ENCODE measurements around the gene RAD51B.
"Not testable (repeated sequence)": the region's sequence is repeated elsewhere in the genome, so short reads cannot be mapped to it uniquely, and the experiment has no call there.

RAD51B gene

DNA sequence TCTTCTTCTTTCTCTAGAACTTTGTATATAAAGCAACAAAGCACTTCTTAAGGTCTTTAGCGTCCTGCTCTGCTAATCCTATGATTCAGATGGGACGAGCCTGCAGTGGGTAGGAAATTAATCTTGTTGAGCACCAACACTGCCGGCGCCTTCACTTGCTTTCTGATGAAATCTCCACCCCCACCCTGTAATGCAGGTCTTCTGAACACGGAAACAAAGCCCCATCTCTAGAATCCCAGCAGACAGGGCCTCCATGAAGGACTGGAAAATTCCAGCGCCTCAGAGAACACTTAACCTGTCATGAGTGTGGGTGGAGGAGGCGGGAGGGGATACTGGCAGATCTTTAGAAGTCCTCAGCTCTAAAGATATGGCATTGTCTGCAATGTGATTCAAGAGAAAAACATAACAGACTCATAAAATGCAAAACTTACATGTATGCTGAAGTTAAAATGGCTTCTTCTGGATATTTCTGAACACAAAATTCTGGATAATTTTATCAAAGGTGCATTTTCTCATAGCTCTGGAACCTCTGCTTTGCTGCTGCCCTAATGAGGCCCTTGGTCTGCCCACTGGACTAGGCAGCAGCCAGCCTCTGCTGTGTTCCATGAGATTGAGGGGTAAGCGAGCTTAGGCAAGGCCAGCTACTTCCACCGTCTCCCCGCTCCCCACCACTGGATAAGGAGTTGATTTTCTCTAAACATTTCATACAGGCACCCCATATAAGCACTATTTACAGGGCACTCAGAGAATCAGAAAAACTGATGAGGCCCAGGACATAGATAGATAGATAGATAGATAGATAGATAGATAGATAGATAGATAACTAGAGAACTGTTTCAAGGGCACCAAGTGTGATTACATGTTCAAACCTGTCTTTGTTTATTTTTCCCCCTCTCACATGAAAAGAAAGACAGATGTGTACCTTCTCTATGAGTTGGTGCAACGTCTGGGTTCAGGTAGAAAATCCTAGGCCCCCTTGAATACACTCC, 930.2 kb downstream of the RAD51B start:
- no peak for DNase-seq

DNA sequence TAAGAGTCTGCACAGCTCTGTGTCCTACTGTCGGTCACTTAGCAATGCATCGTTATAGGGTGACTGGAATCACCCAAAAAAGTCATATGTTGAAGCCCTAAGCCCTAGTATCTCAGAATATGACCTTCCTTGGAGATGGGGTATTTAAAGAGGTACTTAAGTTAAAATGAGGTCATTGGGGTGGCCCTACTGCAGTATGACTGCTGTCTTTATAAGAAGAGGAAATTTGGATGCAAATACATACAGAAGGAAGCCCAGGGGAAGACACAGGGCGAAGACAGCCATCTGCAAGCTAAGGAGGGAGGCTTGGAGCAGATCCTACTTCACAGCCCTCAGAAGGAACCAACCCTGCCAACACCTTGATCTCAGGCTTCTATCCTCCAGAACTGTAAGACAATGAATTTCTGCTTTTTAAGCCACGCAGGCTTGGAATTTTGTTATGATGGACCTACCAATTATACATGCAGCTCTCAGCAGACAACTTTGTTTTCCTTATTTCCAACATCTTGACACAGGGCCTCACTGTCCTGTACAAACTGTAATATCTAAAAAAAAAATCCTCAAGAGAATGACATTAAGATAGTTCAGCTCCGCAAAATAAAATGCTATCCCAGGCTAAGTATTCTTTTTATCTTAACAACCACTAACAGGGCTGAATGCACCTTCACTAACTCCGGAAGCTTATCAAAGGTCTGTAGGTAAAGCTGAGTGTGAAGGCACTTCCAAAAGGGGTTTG, 932.9 kb downstream of the RAD51B start:
- DNase-seq, result no peak

DNA sequence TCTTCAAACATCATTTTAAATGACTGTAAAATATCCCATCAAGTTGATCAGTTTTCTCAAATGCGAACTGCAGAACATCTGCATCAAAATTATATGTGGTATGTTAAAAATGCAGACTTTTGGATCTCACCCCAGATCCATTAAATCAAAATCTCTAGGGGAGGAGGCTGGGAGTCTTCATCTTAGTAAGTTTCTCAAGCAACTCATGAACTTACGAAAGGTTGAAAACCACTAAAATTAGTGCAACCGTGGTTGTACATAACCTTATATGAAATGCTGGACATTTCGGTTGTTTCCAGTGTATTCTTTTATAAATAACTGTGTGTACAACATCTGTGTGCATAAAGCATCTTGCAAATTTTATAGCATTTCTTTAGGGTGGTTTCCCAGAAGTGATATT, 934.1 kb downstream of the RAD51B start:
- no peak for DNase-seq

DNA sequence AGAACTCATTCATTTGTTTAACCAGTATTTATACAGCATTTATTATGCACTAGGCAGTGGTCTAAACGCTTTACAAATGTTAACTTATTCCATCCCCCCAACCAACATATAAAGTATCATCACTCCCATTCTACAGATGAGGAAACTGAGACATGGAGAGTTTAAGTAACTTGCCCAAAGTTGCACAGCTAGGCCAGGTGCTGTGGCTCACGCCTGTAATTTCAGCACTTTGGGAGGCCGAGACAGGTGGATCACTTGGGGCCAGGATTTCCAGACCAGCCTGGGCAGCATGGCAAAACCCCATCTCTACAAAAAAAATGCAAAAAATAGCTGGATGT, 935.4 kb downstream of the RAD51B start:
- DNase-seq, result no peak

DNA sequence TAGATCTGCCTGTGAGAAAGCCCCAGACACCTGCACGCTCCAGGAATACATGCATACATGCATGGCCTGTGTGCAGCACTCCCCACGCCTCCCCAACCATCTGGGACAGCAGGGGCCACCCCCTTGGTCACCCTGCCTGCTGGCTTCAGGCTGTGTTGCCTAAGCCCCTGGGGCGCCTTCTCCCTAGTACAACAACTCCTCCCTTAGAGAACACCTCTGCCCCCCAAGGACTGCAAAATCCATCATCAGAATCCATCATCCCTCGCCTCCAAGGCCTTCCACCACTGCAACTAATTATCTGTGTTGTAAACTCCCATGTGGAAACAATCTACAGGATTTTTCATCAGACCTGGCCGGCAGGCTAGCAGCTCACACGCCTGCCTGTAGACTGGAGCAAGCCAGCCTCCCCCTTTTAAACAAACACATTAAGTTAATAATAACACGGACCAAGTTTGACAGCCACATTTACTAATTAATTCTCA, 936.5 kb downstream of the RAD51B start:
- DNase-seq, result peak; percentile 46

DNA sequence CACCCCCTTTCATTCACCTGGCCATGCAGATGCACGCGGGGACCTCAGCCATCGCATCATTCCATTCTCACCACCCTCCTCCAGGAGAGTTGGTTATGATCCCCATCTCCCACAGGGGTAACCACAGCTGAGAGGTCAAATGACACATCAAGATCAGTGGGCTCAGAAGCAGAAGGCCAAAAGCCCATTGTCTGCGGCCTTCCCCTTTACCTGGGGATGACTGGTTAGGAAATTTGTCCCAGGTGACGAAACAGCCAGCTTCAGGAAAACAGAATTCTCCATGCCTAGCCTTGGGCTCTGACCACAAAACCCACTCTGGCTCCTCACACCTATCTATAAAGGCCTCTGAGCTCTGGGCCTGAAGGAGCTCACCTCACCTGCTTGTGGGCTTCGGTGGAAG, 937.2 kb downstream of the RAD51B start:
- no peak for DNase-seq

DNA sequence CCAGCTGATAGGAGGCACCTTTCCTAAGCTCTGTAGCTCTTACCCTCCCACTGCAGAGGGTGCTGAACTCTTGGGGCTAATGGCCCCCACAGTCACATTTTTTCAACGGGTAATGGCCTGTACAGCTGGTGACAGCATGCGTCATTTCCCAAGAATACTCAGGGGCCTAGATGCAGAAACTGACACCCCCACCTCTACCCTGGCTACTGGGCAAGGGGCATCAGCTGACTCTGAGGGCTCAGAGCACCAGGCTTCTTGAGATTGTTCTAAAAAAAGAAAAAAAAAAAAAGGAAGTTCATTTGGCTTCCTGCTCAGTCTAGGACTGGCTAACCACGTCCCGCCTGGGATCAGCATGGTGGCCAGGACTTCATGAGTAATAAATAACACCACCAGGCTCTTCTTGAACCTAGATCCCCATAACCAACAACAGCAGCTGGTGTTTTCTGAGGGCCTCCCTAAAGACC, 938.1 kb downstream of the RAD51B start:
- no peak for DNase-seq

DNA sequence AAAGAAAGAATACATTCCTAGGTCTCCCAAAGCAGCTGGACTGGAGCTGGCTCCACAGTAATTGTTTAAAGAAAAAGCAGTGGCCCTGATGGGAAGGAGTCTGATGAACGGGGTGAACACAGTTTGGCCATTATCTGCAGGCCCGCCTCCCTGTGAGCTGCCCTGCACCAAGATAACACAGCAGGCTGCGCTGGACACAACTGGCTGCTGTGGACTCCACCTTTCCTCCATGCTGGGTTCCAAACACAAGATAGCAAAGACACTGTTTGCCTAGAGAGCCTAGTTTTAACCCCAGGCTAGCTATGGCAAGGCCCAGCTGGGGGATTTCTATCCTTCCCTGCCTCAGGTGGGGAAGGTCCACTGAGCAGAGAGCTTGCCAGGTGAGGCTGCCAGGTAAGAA, 938.7 kb downstream of the RAD51B start:
- no peak for DNase-seq

DNA sequence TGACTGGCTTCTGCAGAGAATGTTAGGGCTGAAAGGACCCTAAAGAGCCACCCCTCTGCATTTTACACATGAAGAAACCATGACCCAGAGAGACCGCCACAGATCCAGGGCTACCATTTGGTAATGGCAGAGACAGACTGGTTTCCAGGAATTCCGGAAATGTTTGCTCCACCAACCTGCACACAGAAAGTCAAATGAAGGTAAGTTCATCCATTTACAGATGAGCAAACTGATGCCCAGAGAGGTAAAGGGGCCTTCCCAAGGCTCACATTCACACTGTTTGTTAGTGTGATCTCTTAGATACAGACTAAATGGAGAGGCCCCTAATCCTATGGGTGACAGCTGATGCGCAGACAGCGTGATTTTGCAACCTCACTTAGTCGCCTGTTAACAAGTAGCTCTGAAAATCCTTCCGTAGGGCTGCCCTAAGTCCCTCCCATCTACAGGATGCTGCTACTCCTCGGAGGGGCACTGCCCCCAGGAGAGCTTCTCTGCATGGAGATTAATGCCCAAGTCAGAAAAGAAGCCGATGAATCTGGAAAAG, 939.5 kb downstream of the RAD51B start:
- no peak for DNase-seq

DNA sequence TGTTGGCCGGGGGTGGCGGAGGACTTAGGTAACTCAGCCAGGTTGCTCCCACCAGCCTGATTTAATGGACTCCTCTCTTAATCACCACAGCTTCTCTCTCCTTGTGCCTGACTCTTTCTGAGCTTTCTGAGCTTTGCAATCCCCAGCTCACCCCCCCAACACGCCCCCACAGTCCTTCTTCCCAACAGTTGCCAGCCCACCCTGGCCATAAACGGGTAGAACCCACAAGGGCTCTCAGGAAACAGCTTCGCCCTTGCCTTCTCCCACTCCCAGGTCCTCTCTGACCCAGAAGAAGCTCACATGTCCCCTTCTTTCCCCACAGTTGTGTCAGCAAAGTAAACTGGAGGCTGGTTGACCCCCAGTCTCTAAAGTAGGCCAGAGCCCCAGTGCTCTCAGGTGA, 940.4 kb downstream of the RAD51B start:
- no peak for DNase-seq

DNA sequence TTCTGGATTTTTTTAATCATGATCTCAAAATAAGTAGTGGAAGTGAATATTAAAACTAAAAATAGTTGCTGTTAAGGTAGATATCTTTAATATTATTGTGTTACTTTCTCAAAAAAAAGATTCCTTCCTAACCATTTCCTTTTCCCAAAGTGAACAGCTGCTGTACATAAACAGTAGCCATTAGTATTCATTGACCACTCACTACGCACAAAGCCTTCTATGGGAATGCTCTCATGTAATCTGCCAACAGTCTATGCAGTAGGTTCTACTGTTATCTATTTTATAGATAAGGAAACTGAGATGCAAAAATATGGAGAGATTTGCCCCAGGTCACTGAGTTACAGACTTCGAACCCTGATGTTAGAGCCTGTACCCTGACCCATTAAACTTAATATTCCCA, 941.2 kb downstream of the RAD51B start:
- no peak for DNase-seq

DNA sequence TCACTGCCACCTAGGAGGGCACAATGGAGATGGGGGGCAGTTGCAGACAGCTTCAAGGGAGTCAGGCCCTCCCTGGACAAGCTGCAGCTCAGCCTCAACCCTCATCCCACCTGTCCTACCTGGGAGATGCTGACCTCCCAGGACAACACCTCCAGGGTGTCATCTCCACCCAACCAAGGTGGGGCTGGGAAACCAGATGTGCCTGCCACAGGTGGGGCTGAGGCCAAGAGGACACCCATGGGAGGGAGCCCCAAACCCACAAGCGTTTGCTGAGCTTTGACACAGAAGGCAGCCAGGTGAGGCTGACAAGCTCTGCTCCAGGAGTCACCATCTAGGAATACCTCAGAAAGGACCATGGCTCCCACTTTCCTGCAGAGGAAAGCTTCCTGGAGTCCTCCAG, 941.8 kb downstream of the RAD51B start:
- no peak for DNase-seq

DNA sequence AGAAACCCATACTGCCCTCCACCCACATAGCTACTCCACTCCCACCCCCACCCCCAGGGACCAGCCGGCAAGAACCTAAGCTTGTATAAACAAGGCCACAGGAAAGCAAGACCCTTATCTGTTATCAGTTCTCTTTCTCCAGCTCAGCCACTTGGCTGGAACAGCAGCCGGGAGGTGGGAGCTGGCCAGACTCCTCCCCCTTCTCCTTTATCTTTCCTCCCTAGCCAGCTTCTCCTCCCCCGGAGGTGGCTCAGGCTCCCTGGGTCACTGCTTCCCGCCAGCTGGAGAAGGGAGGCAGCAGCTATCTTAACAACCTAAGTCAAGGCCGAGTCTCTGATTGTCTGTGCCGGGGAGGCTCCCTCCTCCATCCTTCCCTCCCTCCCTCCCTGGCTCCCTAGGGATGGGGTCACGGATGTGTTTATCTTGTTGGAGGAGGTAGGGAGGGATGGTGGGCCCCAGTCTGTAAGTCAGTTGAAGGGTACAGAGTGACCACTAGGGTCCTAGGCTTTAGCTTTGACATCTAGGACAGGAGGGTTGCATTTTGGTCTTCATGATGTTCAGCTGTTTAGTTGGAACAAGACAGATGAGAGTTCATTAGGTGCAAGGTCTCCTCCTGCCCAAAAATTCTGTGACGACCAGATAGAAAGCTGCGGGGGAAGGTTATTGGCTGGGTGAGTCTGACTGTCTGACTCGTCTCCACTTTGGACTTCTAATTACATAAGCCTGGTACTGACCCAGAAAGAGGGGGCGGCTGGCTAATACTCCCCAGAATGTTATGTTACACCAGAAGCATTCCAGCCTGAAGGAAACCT, 943.6 kb downstream of the RAD51B start:
- peak; percentile 78 for DNase-seq

DNA sequence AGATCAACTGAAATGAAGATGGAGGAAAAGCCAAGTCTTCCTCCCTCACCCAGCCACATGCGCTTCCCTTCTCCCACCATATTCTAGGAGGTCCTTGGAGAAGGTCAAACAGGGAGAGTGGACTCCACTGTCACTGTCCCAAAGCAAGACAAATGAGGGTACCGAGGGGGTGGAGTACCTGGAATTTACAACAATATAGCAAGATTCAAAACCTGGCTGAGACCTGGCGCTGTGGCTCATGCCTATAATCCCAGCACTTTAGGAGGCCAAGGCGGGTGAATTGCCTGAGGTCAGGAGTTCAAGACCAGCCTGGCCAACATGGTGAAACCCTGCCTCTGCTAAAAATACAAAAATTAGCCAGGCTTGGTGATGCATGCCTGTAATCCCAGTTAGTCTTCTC, 944.3 kb downstream of the RAD51B start:
- DNase-seq, result not testable (repeated sequence)

DNA sequence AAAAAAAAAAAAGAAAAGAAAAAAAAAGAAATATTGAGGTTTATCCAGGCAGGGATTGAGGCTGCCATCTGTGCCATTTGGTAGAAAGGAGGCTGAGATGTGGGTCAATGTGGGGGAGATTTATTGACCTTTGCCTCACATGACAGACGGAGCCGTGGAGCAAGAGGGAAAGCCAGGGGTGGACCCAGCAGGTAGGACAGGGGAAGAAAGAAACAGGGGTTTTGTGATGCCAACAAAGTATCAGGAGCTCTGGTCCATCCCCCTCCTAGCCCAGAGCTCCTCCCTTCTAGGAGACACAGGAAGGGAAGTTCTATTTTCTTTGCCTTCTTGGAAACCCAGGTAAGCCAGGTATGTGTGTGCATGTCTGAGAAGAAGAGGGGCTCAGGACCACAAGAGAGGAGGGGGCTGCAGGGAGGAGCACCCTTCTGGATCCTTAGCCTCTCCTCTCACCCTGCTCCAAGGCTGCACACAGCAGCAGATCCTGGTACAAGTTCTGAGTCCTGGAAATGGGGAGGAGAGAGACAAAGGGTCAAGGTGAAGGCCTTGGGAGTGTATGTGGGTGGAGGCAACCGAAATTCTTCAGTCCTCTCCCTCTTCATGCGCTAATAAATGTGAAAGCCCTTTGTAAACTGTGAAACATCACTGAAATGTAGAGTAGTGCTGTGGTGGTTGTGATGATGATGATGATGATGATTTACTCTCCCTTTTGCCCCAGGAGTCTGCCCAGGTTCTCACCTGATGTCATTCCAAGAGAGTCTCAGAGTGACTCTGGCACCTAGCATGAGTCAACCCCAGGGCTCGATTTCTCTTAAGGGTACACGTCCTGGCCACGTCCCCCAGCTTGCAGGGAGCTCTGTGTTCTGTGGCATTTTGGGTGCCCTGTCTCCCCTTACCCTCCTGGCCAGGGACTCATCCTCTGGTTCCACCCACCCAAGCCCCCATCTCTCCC, 947.0 kb downstream of the RAD51B start:
- no peak for DNase-seq

DNA sequence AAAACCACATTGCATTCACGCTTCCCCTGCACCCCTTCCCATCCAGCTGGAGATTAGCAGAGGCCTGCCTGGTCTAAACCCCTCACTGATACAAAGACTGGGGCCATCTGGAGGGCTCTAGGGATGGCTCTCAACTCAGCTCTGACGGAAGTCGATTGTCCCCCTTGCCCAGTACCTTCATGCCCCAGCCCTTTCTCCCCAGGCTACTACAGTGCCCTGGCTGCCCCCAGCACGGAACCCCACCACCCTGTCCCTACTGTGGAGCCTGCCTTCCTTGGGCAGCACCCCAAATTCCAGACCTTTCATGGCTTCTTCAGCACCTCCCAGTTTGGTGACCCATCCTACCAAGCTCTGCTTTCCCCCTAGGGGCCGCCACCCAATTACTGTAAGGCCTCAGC, 947.7 kb downstream of the RAD51B start:
- no peak for DNase-seq

DNA sequence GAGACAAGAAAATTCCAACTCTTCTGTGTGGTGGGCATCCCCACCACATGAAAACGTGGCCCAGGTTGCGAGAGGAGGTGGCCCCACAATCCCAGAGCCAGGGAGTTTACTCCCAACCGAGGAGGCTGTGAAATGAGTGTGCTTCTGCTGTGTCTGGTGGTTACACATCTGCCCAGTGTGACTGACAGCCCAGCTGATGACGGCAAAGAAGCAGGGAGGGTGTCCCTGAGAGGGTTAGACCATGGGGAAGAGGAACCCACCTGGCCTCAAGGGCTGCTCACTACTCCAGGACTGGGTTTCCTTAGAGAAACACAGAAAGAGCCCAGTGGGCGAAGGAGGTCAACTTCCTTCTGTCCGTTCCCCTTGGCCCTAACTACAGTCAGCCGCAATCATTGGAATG, 948.7 kb downstream of the RAD51B start:
- no peak for DNase-seq

DNA sequence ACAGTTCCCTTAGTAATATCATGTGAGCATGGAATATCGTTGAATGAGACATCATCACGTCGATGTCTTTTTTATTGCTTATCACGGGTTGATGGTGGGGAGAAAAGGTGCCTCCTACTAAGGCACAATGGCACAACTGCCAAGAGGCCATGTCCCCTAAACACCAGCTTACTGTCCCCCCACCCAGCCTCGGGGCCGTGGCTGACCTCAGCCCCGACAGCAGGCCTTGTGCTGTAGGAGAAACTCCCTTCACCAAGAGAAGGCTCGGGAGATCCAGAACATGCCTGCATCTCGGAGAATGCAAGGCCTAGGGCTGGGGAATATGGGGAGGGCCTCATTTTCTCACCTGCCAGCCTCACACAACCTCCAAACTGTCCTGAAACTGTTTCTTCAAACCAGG, 950.5 kb downstream of the RAD51B start:
- DNase-seq, result no peak

DNA sequence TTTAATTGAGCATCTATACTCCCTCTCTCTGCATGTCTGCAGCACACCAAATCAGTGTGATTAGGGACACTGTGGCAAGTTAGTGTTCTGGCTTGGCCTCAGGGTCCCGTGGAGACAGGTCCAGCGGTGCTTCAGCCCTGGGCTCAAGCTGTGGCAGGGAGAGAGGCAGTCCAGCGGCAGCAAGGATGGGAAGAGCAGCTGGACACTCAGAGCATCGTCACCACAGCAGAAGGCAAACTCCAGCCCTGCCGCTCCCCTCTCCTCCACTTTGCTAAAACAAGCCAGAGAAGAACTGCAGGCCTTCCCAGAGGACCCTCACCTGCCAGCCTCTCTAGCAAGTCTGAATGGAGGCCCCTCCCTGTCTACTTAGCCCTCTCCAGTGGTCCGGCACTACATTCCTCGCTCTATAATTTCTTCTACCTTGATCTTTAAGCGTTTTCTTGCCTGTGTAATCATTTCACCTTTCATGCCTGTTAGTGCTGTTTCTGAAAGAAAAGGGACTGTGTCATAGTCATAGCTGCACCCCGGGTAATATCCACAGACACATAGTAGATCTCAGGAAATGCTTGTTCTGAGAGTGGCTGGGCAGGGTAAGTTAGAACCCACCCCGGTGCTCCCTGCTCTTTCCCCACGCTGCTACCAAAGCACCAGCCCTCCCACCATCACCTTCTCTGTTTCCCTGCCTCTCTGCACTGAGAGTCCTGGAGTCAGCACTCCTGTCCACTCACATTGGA, 951.1 kb downstream of the RAD51B start:
- no peak for DNase-seq

DNA sequence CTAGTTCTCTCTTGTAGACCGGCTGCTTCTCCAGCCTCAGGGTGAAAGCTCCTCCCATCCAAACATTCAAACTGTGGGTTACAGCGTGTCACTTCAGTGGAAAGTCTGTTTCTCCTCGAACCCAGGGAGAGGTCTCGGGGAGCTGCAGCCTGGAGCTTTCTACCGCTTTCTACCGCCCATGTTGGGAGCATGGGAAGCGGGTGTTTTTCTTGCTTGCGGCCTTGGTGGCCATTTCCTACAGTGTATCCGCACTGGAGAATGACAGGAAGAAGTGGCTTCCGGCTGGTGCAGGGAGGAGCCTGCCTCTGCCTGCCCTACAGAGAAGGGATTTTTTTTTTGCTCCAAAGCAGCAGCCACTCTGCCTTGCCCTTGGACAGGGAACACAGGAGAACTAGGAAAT, 952.1 kb downstream of the RAD51B start:
- no peak for DNase-seq
